ENCODE data around the gene CFAP20DC.
A peak's percentile ranks its signal among the peaks of the same experiment; 100 is the strongest.

Gene CFAP20DC

GRCh38 chr3:59006634-59007517 lies 42.9 kb downstream of the CFAP20DC start:
- TF ChIP-seq CTCF (IDR thresholded peaks at IDR 0.05; ENCODE audit: low read depth, low read length, missing control alignments) = no peak
- no peak for DNase-seq (ENCODE audit: extremely low read depth, low read depth)

GRCh38 chr3:59001675-59002074 lies 48.1 kb downstream of the CFAP20DC start:
- no peak for DNase-seq (ENCODE audit: extremely low read depth, low read depth)
- no peak for TF ChIP-seq CTCF (IDR thresholded peaks at IDR 0.05; ENCODE audit: low read depth, low read length, missing control alignments)
- no peak overlapping the region for H3K4me3 ChIP-seq (replicated peaks; ENCODE audit: low read depth, low read length)

More at GRCh38 chr3:59006634-59007517, 42.9 kb downstream of the CFAP20DC start:
- H3K4me3 ChIP-seq (replicated peaks; ENCODE audit: low read depth, low read length) = no peak overlapping the region

GRCh38 chr3:58999774-59000160 lies 50.1 kb downstream of the CFAP20DC start:
- no peak for DNase-seq (ENCODE audit: extremely low read depth, low read depth)
- TF ChIP-seq CTCF (IDR thresholded peaks at IDR 0.05; ENCODE audit: low read depth, low read length, missing control alignments) = no peak
- H3K4me3 ChIP-seq (replicated peaks; ENCODE audit: low read depth, low read length) = no peak overlapping the region

- DNase-seq (ENCODE audit: extremely low read depth, low read depth) = no peak
- no peak for TF ChIP-seq CTCF (IDR thresholded peaks at IDR 0.05; ENCODE audit: low read depth, low read length, missing control alignments)
- no peak overlapping the region for H3K4me3 ChIP-seq (replicated peaks; ENCODE audit: low read depth, low read length)
Measured at GRCh38 chr3:58999134-58999773, 50.6 kb downstream of the CFAP20DC start.

- TF ChIP-seq CTCF (IDR thresholded peaks at IDR 0.05; ENCODE audit: low read depth, low read length, missing control alignments) = no peak
- DNase-seq (ENCODE audit: extremely low read depth, low read depth) = peak; percentile 86
Measured at GRCh38 chr3:58998476-58999117, 51.2 kb downstream of the CFAP20DC start.

GRCh38 chr3:58996730-58997129 lies 53.1 kb downstream of the CFAP20DC start:
- no peak for DNase-seq (ENCODE audit: extremely low read depth, low read depth)
- H3K4me3 ChIP-seq (replicated peaks; ENCODE audit: low read depth, low read length) = no peak overlapping the region
- no peak for TF ChIP-seq CTCF (IDR thresholded peaks at IDR 0.05; ENCODE audit: low read depth, low read length, missing control alignments)

More at GRCh38 chr3:58998476-58999117, 51.2 kb downstream of the CFAP20DC start:
- H3K4me3 ChIP-seq (replicated peaks; ENCODE audit: low read depth, low read length) = no peak overlapping the region
